Measurements from ENCODE around the gene COQ4. TPM values are rescaled to one million over a fixed set of nuclear protein-coding genes. Genes with fewer than 3 reads are reported as not detected.

COQ4 gene
- total RNA-seq, 1 experiment from 2014 or later: 45.3 TPM

- Mint-ChIP-seq H3K4me1 (peaks cover 40% of the 10 kb centered on the region), H3K9me3 (no peaks in the 10 kb centered on the region), H3K27ac (no peak overlapping the region), H3K36me3 (no peaks in the 10 kb centered on the region), H3K27me3 (ENCODE audit: low read depth) (peaks cover 57% of the 10 kb centered on the region), H3K4me3 (peak overlapping the region; percentile 43)
- ATAC-seq (peak; percentile 66), DNase-seq (ENCODE audit: low spot score) (peak; percentile 88)
- POLR2A ChIA-PET: interaction anchor here (0.7 to 1.3 kb wide), 4 partner anchors 9 to 50 kb away, joined by 3 to 7 read pairs (median 4); partner anchors contain the start of gene URM1
- CTCF ChIA-PET: interaction anchor here (0.8 to 10.8 kb wide), 28 partner anchors 9 to 245 kb away, joined by 3 to 248 read pairs (median 5); partner anchors contain the start of genes CERCAM, GOLGA2, SPTAN1 and SWI5
- TF ChIP-seq ETV6 (CRISPR knock-in tag; IDR thresholded peaks at IDR 0.05) (peak; percentile 69; the same call in 1 of the 2 replicates), ZNF232 (CRISPR knock-in tag; IDR thresholded peaks at IDR 0.05) (peak; percentile 79; the same call in 1 of the 2 replicates), NR3C1 (CRISPR knock-in tag; conservative IDR thresholded peaks at IDR 0.05; ENCODE audit: low read depth) (no peak), FOXP1 (CRISPR knock-in tag; IDR thresholded peaks at IDR 0.05; ENCODE audit: borderline replicate concordance) (no peak), ZSCAN18 (CRISPR knock-in tag; IDR thresholded peaks at IDR 0.05) (no peak), ZNF396 (CRISPR knock-in tag; IDR thresholded peaks at IDR 0.05; ENCODE audit: borderline replicate concordance) (no peak), ATF3 (CRISPR knock-in tag; conservative IDR thresholded peaks at IDR 0.05) (no peak), SOX15 (CRISPR knock-in tag; IDR thresholded peaks at IDR 0.05) (no peak), ZNF121 (CRISPR knock-in tag; IDR thresholded peaks at IDR 0.05) (no peak), PRDM15 (CRISPR knock-in tag; IDR thresholded peaks at IDR 0.05) (no peak), ATF1 (CRISPR knock-in tag; IDR thresholded peaks at IDR 0.05) (no peak), USF2 (CRISPR knock-in tag; IDR thresholded peaks at IDR 0.05) (peak; percentile 63; the same call in 1 of the 2 replicates), CTCF (IDR thresholded peaks at IDR 0.05) (peak; percentile 85), ZNF138 (CRISPR knock-in tag; conservative IDR thresholded peaks at IDR 0.05) (0 out of 2 replicates have a peak, but pooled peaks have one; percentile 51), E2F4 (CRISPR knock-in tag; IDR thresholded peaks at IDR 0.05; ENCODE audit: borderline replicate concordance, low read depth) (no peak), MAX (CRISPR knock-in tag; IDR thresholded peaks at IDR 0.05) (no peak), AR (CRISPR knock-in tag; IDR thresholded peaks at IDR 0.05) (no peak), KAT7 (CRISPR knock-in tag; IDR thresholded peaks at IDR 0.05; ENCODE audit: borderline replicate concordance) (no peak), OVOL2 (CRISPR knock-in tag; IDR thresholded peaks at IDR 0.05; ENCODE audit: borderline replicate concordance) (no peak), ERG (CRISPR knock-in tag; IDR thresholded peaks at IDR 0.05) (no peak), USF1 (CRISPR knock-in tag; IDR thresholded peaks at IDR 0.05) (peak; percentile 24; the same call in 1 of the 2 replicates)
Measured at GRCh38 chr9:128361986-128362646, 39.5 kb downstream of the COQ4 start.
